SK-N-MC (cell line): ENCODE results near the gene SLC47A1.

Experiments
- EZH2 ChIP-seq: fragments of 200-600 bp; sonication (generic); IDR thresholded peaks from one replicate; pipeline ENCODE4 v1.6.1; 2017; ENCODE audit warnings: antibody characterized with exemption
- POLR2AphosphoS5 ChIP-seq: IDR thresholded peaks from 2 replicates; pipeline ENCODE4 v1.6.1; 2012; ENCODE audit warnings: mild to moderate bottlenecking, low read depth, low read length, borderline replicate concordance

- TF ChIP-seq EZH2 (no peak), POLR2AphosphoS5 (no peak)
Observed at GRCh38 chr17:19578545-19578944, 44.9 kb downstream of the SLC47A1 start.
